Measurements from ENCODE around the gene ADSL. TPM values are rescaled to one million over a fixed set of nuclear protein-coding genes. Genes with fewer than 3 reads are reported as not detected.

ADSL gene
- total and polyA plus RNA-seq, 4 donors: 19.4 to 54.5 (median 39.8) TPM

- H3K27me3 ChIP-seq (ENCODE audit: control insufficient read depth in 4 of 4, insufficient read depth in 4 of 4, low read length in 3 of 4): no peaks in the 10 kb centered on the region
- H3K4me1 ChIP-seq (ENCODE audit: control insufficient read depth in 4 of 4, insufficient read depth in 4 of 4, low read length in 3 of 4): peaks cover 3 to 9% (median 5%) of the 10 kb centered on the region in 4 donors
- peaks cover 7 to 41% (median 29%) of the 10 kb centered on the region in 4 donors for H3K36me3 ChIP-seq (ENCODE audit: control insufficient read depth in 4 of 4, insufficient read depth in 3 of 4, low read depth in 1 of 4, low read length in 3 of 4)
- H3K9ac ChIP-seq (ENCODE audit: low read depth in 1 of 2, low read length in 2 of 2): no peak overlapping the region
- no peak overlapping the region for H3K27ac ChIP-seq (ENCODE audit: low read depth in 1 of 2, low read length in 2 of 2)
- H3K4me3 ChIP-seq (ENCODE audit: low read depth in 1 of 3, low read length in 3 of 3): no peak overlapping the region
- H3K9me3 ChIP-seq (ENCODE audit: control insufficient read depth in 4 of 4, low read length in 3 of 4): no peaks in the 10 kb centered on the region
- 90% methylated on average over 3 of the region's 3 CpGs for WGBS
- no peak for TF ChIP-seq TAF1 (conservative IDR thresholded peaks at IDR 0.05)
- TF ChIP-seq JUND (IDR thresholded peaks at IDR 0.05): no peak
- no peak for DNase-seq (ENCODE audit: low spot score)
Measured at GRCh38 chr22:40368836-40369235, 22.5 kb downstream of the ADSL start.

- TF ChIP-seq FOXA1 (IDR thresholded peaks at IDR 0.05) (no peak), ATF3 (IDR thresholded peaks at IDR 0.05) (no peak), JUND (IDR thresholded peaks at IDR 0.05) (no peak), YY1 (IDR thresholded peaks at IDR 0.05) (no peak), SP1 (IDR thresholded peaks at IDR 0.05) (no peak), MAX (IDR thresholded peaks at IDR 0.05) (no peak), RXRA (IDR thresholded peaks at IDR 0.05) (no peak), ZBTB33 (IDR thresholded peaks at IDR 0.05) (no peak), REST (IDR thresholded peaks at IDR 0.05) (no peak), RAD21 (IDR thresholded peaks at IDR 0.05) (no peak)
- Histone ChIP-seq H3K9ac (ENCODE audit: low read depth in 1 of 2, low read length in 2 of 2) (no peak overlapping the region), H3K27me3 (ENCODE audit: control insufficient read depth in 4 of 4, insufficient read depth in 4 of 4, low read length in 3 of 4) (no peaks in the 10 kb centered on the region), H3K9me3 (ENCODE audit: control insufficient read depth in 4 of 4, low read length in 3 of 4) (no peaks in the 10 kb centered on the region), H3K4me3 (ENCODE audit: low read depth in 1 of 3, low read length in 3 of 3) (no peak overlapping the region), H3K27ac (ENCODE audit: low read depth in 1 of 2, low read length in 2 of 2) (no peak overlapping the region), H3K36me3 (ENCODE audit: control insufficient read depth in 4 of 4, insufficient read depth in 3 of 4, low read depth in 1 of 4, low read length in 3 of 4) (peaks cover 0 to 4% (median under 1%) of the 10 kb centered on the region in 4 donors), H3K4me1 (ENCODE audit: control insufficient read depth in 4 of 4, insufficient read depth in 4 of 4, low read length in 3 of 4) (peaks cover 3 to 9% (median 5%) of the 10 kb centered on the region in 4 donors)
- WGBS: 96% methylated on average over 8 of the region's 8 CpGs
- no peak for DNase-seq (ENCODE audit: low spot score)
Measured at GRCh38 chr22:40374567-40374966, 28.3 kb downstream of the ADSL start.

- peaks cover 3 to 4% (median 4%) of the 10 kb centered on the region in 4 donors for H3K4me1 ChIP-seq (ENCODE audit: control insufficient read depth in 4 of 4, insufficient read depth in 4 of 4, low read length in 3 of 4)
- no peaks in the 10 kb centered on the region for H3K27me3 ChIP-seq (ENCODE audit: control insufficient read depth in 4 of 4, insufficient read depth in 4 of 4, low read length in 3 of 4)
- peaks cover 0 to 4% (median under 1%) of the 10 kb centered on the region in 4 donors for H3K36me3 ChIP-seq (ENCODE audit: control insufficient read depth in 4 of 4, insufficient read depth in 3 of 4, low read depth in 1 of 4, low read length in 3 of 4)
- H3K4me3 ChIP-seq (ENCODE audit: low read depth in 1 of 3, low read length in 3 of 3): no peak overlapping the region
- WGBS: 95% methylated on average over 5 of the region's 5 CpGs
- no peak overlapping the region for H3K9ac ChIP-seq (ENCODE audit: low read depth in 1 of 2, low read length in 2 of 2)
- no peak overlapping the region for H3K27ac ChIP-seq (ENCODE audit: low read depth in 1 of 2, low read length in 2 of 2)
- DNase-seq (ENCODE audit: low spot score): no peak
- no peaks in the 10 kb centered on the region for H3K9me3 ChIP-seq (ENCODE audit: control insufficient read depth in 4 of 4, low read length in 3 of 4)
- TF ChIP-seq RAD21 (IDR thresholded peaks at IDR 0.05) (no peak), CTCF (IDR thresholded peaks at IDR 0.05; ENCODE audit: low read depth, low read length, missing input control) (no peak), HNF4A (conservative IDR thresholded peaks at IDR 0.05) (no peak), ATF3 (IDR thresholded peaks at IDR 0.05) (no peak), FOXA2 (IDR thresholded peaks at IDR 0.05) (no peak), TAF1 (conservative IDR thresholded peaks at IDR 0.05) (no peak), YY1 (IDR thresholded peaks at IDR 0.05) (no peak), SP1 (IDR thresholded peaks at IDR 0.05) (no peak), GABPA (IDR thresholded peaks at IDR 0.05 in 1 of 2, conservative IDR thresholded peaks at IDR 0.05 in 1 of 2) (no peak), FOXA1 (IDR thresholded peaks at IDR 0.05) (no peak), MAX (IDR thresholded peaks at IDR 0.05) (no peak), ZBTB33 (IDR thresholded peaks at IDR 0.05) (no peak), EGR1 (IDR thresholded peaks at IDR 0.05; ENCODE audit: low read depth in 2 of 2) (no peak), HNF4G (IDR thresholded peaks at IDR 0.05) (no peak)
Measured at GRCh38 chr22:40376149-40376548, 29.8 kb downstream of the ADSL start.

Data from liver (tissue), 9 donors.